ENCODE data around the gene GREM2.

GRCh38 chr1:240621249-240621648, 9.3 kb upstream of the GREM2 start:
- TF ChIP-seq CTCF (IDR thresholded peaks at IDR 0.05 in 2 of 3, conservative IDR thresholded peaks at IDR 0.05 in 1 of 3; ENCODE audit: control insufficient read depth in 2 of 3, extremely low read depth in 1 of 3, insufficient read depth in 1 of 3, low read depth in 3 of 3, low read length in 3 of 3) (no peak), MLLT1 (IDR thresholded peaks at IDR 0.05) (no peak), POLR2A (IDR thresholded peaks at IDR 0.05; ENCODE audit: low read depth, low read length) (no peak), POLR2AphosphoS5 (IDR thresholded peaks at IDR 0.05; ENCODE audit: low read length) (no peak), RCOR1 (conservative IDR thresholded peaks at IDR 0.05; ENCODE audit: low read depth, low read length) (no peak), IRF3 (IDR thresholded peaks at IDR 0.05) (no peak), CBX3 (IDR thresholded peaks at IDR 0.05; ENCODE audit: borderline replicate concordance, low read depth) (no peak)

Measured in GM12878 (cell line).